H9 (cell line): Measurements from ENCODE around the gene FAM227B. TPM values are rescaled to one million over a fixed set of nuclear protein-coding genes. Genes with fewer than 3 reads are reported as not detected.

Experiments used
- DNase-seq: peaks from one replicate; pipeline ENCODE4 v3.0.0-alpha.2; 2017
- H2AFZ ChIP-seq: one replicate; pipeline ENCODE4 v1.6.1; 2013; ENCODE audit warnings: mild to moderate bottlenecking, low read length, control low read depth, moderate library complexity
- H2AK5ac ChIP-seq: 2 replicates; pipeline ENCODE4 v1.6.1; 2013; ENCODE audit warnings: low read length, control low read depth, mixed read lengths; ENCODE audit not compliant: insufficient read length
- H2BK120ac ChIP-seq: one replicate; pipeline ENCODE4 v1.6.1; 2013; ENCODE audit warnings: low read depth, mild to moderate bottlenecking, low read length, control low read depth, inconsistent platforms; ENCODE audit not compliant: poor library complexity, severe bottlenecking
- H2BK12ac ChIP-seq: 2 replicates; pipeline ENCODE4 v1.6.1; 2013; ENCODE audit warnings: low read length, control low read depth, mixed read lengths, low read depth; ENCODE audit not compliant: insufficient read length
- H2BK15ac ChIP-seq: 2 replicates; pipeline ENCODE4 v1.6.1; 2013; ENCODE audit warnings: low read depth, low read length, control low read depth
- H2BK20ac ChIP-seq: one replicate; pipeline ENCODE4 v1.6.1; 2013; ENCODE audit warnings: low read depth, mild to moderate bottlenecking, low read length, control low read depth, inconsistent platforms; ENCODE audit not compliant: poor library complexity, severe bottlenecking
- H2BK5ac ChIP-seq: 2 replicates; pipeline ENCODE4 v1.6.1; 2013; ENCODE audit warnings: low read length, control low read depth, mixed read lengths; ENCODE audit not compliant: insufficient read length
- H3K14ac ChIP-seq: 2 replicates; pipeline ENCODE4 v1.6.1; 2013; ENCODE audit warnings: low read length, control low read depth; ENCODE audit not compliant: insufficient read depth
- H3K18ac ChIP-seq: 2 replicates; pipeline ENCODE4 v1.6.1; 2013; ENCODE audit warnings: low read depth, mild to moderate bottlenecking, mixed read lengths, low read length, control low read depth; ENCODE audit not compliant: insufficient read length
- H3K23ac ChIP-seq: 2 replicates; pipeline ENCODE4 v1.6.1; 2013; ENCODE audit warnings: low read length, control low read depth, mixed read lengths, low read depth; ENCODE audit not compliant: insufficient read length
- H3K23me2 ChIP-seq: 2 replicates; pipeline ENCODE4 v1.6.1; 2013; ENCODE audit warnings: low read depth, mild to moderate bottlenecking, mixed read lengths, low read length, control low read depth; ENCODE audit not compliant: insufficient read length, poor library complexity, severe bottlenecking
- H3K27ac ChIP-seq: 2 replicates; pipeline ENCODE4 v1.5.1; 2013; ENCODE audit warnings: low read length, control low read depth, mixed read lengths, low read depth; ENCODE audit not compliant: insufficient read length
- H3K27me3 ChIP-seq: 2 replicates; pipeline ENCODE4 v1.6.1; 2013; ENCODE audit warnings: low read length, control low read depth, inconsistent platforms; ENCODE audit not compliant: insufficient read depth
- H3K4ac ChIP-seq: 2 replicates; pipeline ENCODE4 v1.6.1; 2013; ENCODE audit warnings: low read depth, mild to moderate bottlenecking, control low read depth, inconsistent platforms, low read length, moderate library complexity
- H3K4me1 ChIP-seq: 2 replicates; pipeline ENCODE4 v1.6.1; 2013; ENCODE audit warnings: low read length, control low read depth, inconsistent platforms; ENCODE audit not compliant: insufficient read depth
- H3K4me2 ChIP-seq: 2 replicates; pipeline ENCODE4 v1.6.1; 2013; ENCODE audit warnings: low read length, control low read depth, mixed read lengths; ENCODE audit not compliant: insufficient read length, insufficient read depth
- H3K56ac ChIP-seq: 2 replicates; pipeline ENCODE4 v1.6.1; 2013; ENCODE audit warnings: low read depth, mild to moderate bottlenecking, mixed read lengths, low read length, control low read depth; ENCODE audit not compliant: insufficient read length
- H3K79me1 ChIP-seq: 2 replicates; pipeline ENCODE4 v1.6.1; 2013; ENCODE audit warnings: low read depth, mild to moderate bottlenecking, moderate library complexity, low read length, control low read depth, inconsistent platforms; ENCODE audit not compliant: insufficient read depth, poor library complexity, severe bottlenecking
- H3K79me2 ChIP-seq: 2 replicates; pipeline ENCODE4 v1.6.1; 2013; ENCODE audit warnings: low read length, control low read depth, inconsistent platforms; ENCODE audit not compliant: insufficient read depth
- H3K9ac ChIP-seq: 2 replicates; pipeline ENCODE4 v1.6.1; 2013; ENCODE audit warnings: low read length, control low read depth, mixed read lengths; ENCODE audit not compliant: insufficient read length; ENCODE audit errors: extremely low read depth
- H3K9me3 ChIP-seq: one replicate; pipeline ENCODE4 v1.6.1; 2013; ENCODE audit warnings: low read depth, low read length, inconsistent platforms; ENCODE audit not compliant: control insufficient read depth
- H3T11ph ChIP-seq: one replicate; pipeline ENCODE4 v1.6.1; 2013; ENCODE audit warnings: mild to moderate bottlenecking, low read length, control low read depth, inconsistent platforms
- H4K20me1 ChIP-seq: one replicate; pipeline ENCODE4 v1.6.1; 2013; ENCODE audit not compliant: control insufficient read depth, insufficient read length, insufficient read depth
- H4K5ac ChIP-seq: 2 replicates; pipeline ENCODE4 v1.6.1; 2013; ENCODE audit warnings: low read depth, mild to moderate bottlenecking, mixed read lengths, low read length, control low read depth; ENCODE audit not compliant: insufficient read length
- H4K8ac ChIP-seq: replicated peaks from 2 replicates; pipeline ENCODE4 v1.6.1; 2013; ENCODE audit warnings: low read length, control low read depth, mixed read lengths, low read depth; ENCODE audit not compliant: insufficient read length
- H4K91ac ChIP-seq: 2 replicates; pipeline ENCODE4 v1.6.1; 2013; ENCODE audit warnings: low read depth, mild to moderate bottlenecking, moderate library complexity, mixed read lengths, low read length, control low read depth; ENCODE audit not compliant: insufficient read length
- H3K27ac Mint-ChIP-seq, 3 experiments: 2 replicates in 2 of 3; 3 replicates in 1 of 3; pipeline ENCODE4 v1.8.0; 2020 to 2021; ENCODE audit warnings: mixed read lengths in 3 of 3, mild to moderate bottlenecking in 1 of 3, moderate library complexity in 1 of 3
- H3K27me3 Mint-ChIP-seq: 2 replicates; pipeline ENCODE4 v1.8.0; 2021; ENCODE audit warnings: low read depth, mild to moderate bottlenecking, moderate library complexity, mixed read lengths
- H3K36me3 Mint-ChIP-seq, 3 experiments: 2 replicates in 2 of 3; 3 replicates in 1 of 3; pipeline ENCODE4 v1.8.0; 2020 to 2021; ENCODE audit warnings: low read depth in 3 of 3, mixed read lengths in 3 of 3; ENCODE audit not compliant: insufficient read depth in 1 of 3
- H3K4me1 Mint-ChIP-seq, 2 experiments: 2 replicates each; pipeline ENCODE4 v1.8.0; 2020; ENCODE audit warnings: mixed read lengths in 2 of 2
- H3K4me3 Mint-ChIP-seq, 2 experiments: 2 replicates in 1 of 2; 3 replicates in 1 of 2; pipeline ENCODE4 v1.8.0; 2020 to 2021; ENCODE audit warnings: mild to moderate bottlenecking in 2 of 2, mixed read lengths in 2 of 2, moderate library complexity in 1 of 2
- H3K9me3 Mint-ChIP-seq, 2 experiments: 2 replicates in 1 of 2; 3 replicates in 1 of 2; pipeline ENCODE4 v1.8.0; 2020; ENCODE audit warnings: mild to moderate bottlenecking in 2 of 2, mixed read lengths in 2 of 2, moderate library complexity in 1 of 2
- WGBS: extraction: QIAGEN DNeasy Blood & Tissue Kit; methylation state at CpG from one replicate; pipeline ENCODE4 v1.1.7; 2013; ENCODE audit warnings: missing lambda C conversion rate, low lambda C conversion rate, mixed read lengths; ENCODE audit not compliant: insufficient read length; ENCODE audit errors: extremely low coverage; 5-methylcytosine and 5-hydroxymethylcytosine counted together
- total RNA-seq: library from RNA; stranded (reverse); gene quantifications from 2 replicates; pipeline ENCODE4 v1.2.1, GENCODE V29; 2021
- TF ChIP-seq, protein P1 (sequence below): fragments of 200-600 bp; sonication (generic); conservative IDR thresholded peaks from 3 replicates; pipeline ENCODE4 v1.8.0; 2021; ENCODE audit warnings: antibody characterized with exemption, mild to moderate bottlenecking

The FAM227B gene
- total RNA-seq, 1 experiment from 2014 or later: 5.5 TPM

DNA sequence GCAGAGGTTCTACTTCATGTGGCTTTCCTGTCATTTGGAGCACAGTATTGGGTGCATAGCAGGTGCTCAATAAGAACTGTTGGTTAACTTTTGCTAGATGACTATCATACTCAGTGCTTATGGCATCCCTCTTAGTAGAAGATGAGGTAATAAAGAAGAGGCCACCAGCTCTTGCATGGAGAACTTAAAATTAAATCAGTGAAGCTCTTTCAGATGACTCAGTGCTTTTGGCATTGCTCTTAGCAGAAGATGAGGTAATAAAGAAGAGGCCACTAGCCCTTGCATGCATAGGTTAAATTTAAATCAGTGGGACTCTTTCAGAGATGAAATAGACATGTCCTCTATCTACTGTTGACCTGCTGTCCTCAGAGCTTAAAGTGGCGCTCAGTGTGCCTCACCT lies 307.0 kb downstream of the FAM227B start:
- no peaks in the 10 kb centered on the region for H3K23me2 ChIP-seq
- no peaks in the 10 kb centered on the region for H3K79me1 ChIP-seq
- peaks cover 22% of the 10 kb centered on the region in 2 experiments for H3K4me1 Mint-ChIP-seq
- no peak for DNase-seq
- H3K27ac Mint-ChIP-seq: no peak overlapping the region
- no peak overlapping the region for H3K9ac ChIP-seq
- H3K9me3 Mint-ChIP-seq: no peaks in the 10 kb centered on the region; a peak in 1 of 5 replicates
- no peaks in the 10 kb centered on the region; a peak in 1 of 7 replicates for H3K36me3 Mint-ChIP-seq
- no peaks in the 10 kb centered on the region for H3K79me2 ChIP-seq
- H4K5ac ChIP-seq: no peak overlapping the region
- peaks cover 4% of the 10 kb centered on the region; the same call in 1 of the 2 replicates for H3K4me1 ChIP-seq
- no peak overlapping the region for H3K4ac ChIP-seq
- H4K8ac ChIP-seq: no peak overlapping the region
- H3K56ac ChIP-seq: no peak overlapping the region
- H2AK5ac ChIP-seq: no peak overlapping the region
- H2BK20ac ChIP-seq: no peak overlapping the region
- no peak overlapping the region for H4K91ac ChIP-seq
- no peak overlapping the region for H2BK5ac ChIP-seq
- no peaks in the 10 kb centered on the region for H3K27me3 ChIP-seq
- H2BK15ac ChIP-seq: no peak overlapping the region
- no peaks in the 10 kb centered on the region for H3K9me3 ChIP-seq
- H3K23ac ChIP-seq: no peak overlapping the region
- H3K27ac ChIP-seq: no peak overlapping the region
- H3K18ac ChIP-seq: no peak overlapping the region
- TF ChIP-seq, protein P1, sequence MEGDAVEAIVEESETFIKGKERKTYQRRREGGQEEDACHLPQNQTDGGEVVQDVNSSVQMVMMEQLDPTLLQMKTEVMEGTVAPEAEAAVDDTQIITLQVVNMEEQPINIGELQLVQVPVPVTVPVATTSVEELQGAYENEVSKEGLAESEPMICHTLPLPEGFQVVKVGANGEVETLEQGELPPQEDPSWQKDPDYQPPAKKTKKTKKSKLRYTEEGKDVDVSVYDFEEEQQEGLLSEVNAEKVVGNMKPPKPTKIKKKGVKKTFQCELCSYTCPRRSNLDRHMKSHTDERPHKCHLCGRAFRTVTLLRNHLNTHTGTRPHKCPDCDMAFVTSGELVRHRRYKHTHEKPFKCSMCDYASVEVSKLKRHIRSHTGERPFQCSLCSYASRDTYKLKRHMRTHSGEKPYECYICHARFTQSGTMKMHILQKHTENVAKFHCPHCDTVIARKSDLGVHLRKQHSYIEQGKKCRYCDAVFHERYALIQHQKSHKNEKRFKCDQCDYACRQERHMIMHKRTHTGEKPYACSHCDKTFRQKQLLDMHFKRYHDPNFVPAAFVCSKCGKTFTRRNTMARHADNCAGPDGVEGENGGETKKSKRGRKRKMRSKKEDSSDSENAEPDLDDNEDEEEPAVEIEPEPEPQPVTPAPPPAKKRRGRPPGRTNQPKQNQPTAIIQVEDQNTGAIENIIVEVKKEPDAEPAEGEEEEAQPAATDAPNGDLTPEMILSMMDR: no peak
- H3K27me3 Mint-ChIP-seq: no peaks in the 10 kb centered on the region
- H4K20me1 ChIP-seq: no peaks in the 10 kb centered on the region
- no peak overlapping the region for H2BK12ac ChIP-seq
- H3K14ac ChIP-seq: no peak overlapping the region
- H2AFZ ChIP-seq: no peak overlapping the region
- no peak overlapping the region for H3K4me2 ChIP-seq
- no peak overlapping the region for H2BK120ac ChIP-seq
- H3T11ph ChIP-seq: no peak overlapping the region
- WGBS: no CpG with 5 or more reads among the region's 1 CpG
- no peak overlapping the region for H3K4me3 Mint-ChIP-seq
